ENCODE results near the gene PRSS57.

DNA sequence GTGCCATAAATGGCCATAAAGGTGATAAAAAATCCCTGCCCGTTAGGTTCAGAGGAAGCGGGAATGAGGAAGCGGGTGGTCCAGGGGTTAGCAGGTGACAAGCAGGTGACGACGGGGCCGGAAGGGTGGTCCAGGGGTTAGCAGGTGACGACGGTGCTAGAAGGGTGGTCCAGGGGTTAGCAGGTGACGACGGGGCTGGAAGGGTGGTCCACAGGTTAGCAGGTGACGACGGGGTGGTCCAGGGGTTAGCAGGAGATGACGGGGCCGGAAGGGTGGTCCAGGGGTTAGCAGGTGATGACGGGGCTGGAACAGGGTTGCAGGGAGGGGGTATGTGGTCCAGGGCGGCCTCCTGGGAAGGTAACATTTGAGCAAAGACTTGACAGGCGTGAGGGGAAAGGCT, 6.3 kb downstream of the PRSS57 start:
- TF ChIP-seq, protein P1, sequence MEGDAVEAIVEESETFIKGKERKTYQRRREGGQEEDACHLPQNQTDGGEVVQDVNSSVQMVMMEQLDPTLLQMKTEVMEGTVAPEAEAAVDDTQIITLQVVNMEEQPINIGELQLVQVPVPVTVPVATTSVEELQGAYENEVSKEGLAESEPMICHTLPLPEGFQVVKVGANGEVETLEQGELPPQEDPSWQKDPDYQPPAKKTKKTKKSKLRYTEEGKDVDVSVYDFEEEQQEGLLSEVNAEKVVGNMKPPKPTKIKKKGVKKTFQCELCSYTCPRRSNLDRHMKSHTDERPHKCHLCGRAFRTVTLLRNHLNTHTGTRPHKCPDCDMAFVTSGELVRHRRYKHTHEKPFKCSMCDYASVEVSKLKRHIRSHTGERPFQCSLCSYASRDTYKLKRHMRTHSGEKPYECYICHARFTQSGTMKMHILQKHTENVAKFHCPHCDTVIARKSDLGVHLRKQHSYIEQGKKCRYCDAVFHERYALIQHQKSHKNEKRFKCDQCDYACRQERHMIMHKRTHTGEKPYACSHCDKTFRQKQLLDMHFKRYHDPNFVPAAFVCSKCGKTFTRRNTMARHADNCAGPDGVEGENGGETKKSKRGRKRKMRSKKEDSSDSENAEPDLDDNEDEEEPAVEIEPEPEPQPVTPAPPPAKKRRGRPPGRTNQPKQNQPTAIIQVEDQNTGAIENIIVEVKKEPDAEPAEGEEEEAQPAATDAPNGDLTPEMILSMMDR (IDR thresholded peaks at IDR 0.05) = no peak
- TF ChIP-seq EP300 (IDR thresholded peaks at IDR 0.05) = no peak
